Stimulated activated CD4-positive, alpha-beta T cell treated with anti-CD3 and anti-CD28 coated beads, Interleukin-1b, Interleukin-23, amount 100 ng/mL, for 1 hour (primary cell): ENCODE measurements around the gene DNM1.
A peak's percentile ranks its signal among the peaks of the same experiment; 100 is the strongest.
"Not testable (repeated sequence)": the region's sequence is repeated elsewhere in the genome, so short reads cannot be mapped to it uniquely, and the experiment has no call there.

Experiments used
- DNase-seq, 2 donors: peaks; one replicate each; pipeline ENCODE4 v3.0.0-alpha.2; 2020; ENCODE audit warnings: low read depth in 2 of 2

DNM1 gene

GRCh38 chr9:128224877-128225276 lies 21.7 kb downstream of the DNM1 start:
- no peak for DNase-seq

GRCh38 chr9:128225770-128226411 lies 22.7 kb downstream of the DNM1 start:
- no peak for DNase-seq

- no peak for DNase-seq
Observed at GRCh38 chr9:128226412-128226801, 23.2 kb downstream of the DNM1 start.

GRCh38 chr9:128230897-128231296 lies 27.7 kb downstream of the DNM1 start:
- DNase-seq = not testable (repeated sequence)

- no peak for DNase-seq
Observed at GRCh38 chr9:128231638-128232527, 28.7 kb downstream of the DNM1 start.

GRCh38 chr9:128232528-128233428 lies 29.6 kb downstream of the DNM1 start:
- DNase-seq = no peak

GRCh38 chr9:128233817-128234406 lies 30.7 kb downstream of the DNM1 start:
- DNase-seq = no peak

GRCh38 chr9:128242124-128242523 lies 38.9 kb downstream of the DNM1 start:
- no peak for DNase-seq

- no peak for DNase-seq
Observed at GRCh38 chr9:128242828-128243214, 39.6 kb downstream of the DNM1 start.

GRCh38 chr9:128243215-128244018 lies 40.2 kb downstream of the DNM1 start:
- DNase-seq = no peak

- no peak for DNase-seq
Observed at GRCh38 chr9:128244091-128244836, 41.1 kb downstream of the DNM1 start.

- no peak for DNase-seq
Observed at GRCh38 chr9:128244837-128245231, 41.7 kb downstream of the DNM1 start.

- no peak for DNase-seq
Observed at GRCh38 chr9:128245421-128246151, 42.4 kb downstream of the DNM1 start.

GRCh38 chr9:128246471-128246870 lies 43.3 kb downstream of the DNM1 start:
- DNase-seq = no peak

- DNase-seq = no peak
Observed at GRCh38 chr9:128247226-128247803, 44.1 kb downstream of the DNM1 start.

GRCh38 chr9:128249558-128249907 lies 46.4 kb downstream of the DNM1 start:
- no peak for DNase-seq

- DNase-seq = peak; percentile 97 to 100
Observed at GRCh38 chr9:128249908-128250838, 47.0 kb downstream of the DNM1 start.
